GM18520 (cell line): ENCODE data around the gene SDSL.

Experiments used
- ATAC-seq: cut with Tn5 transposase; IDR thresholded peaks from one replicate; pipeline ENCODE4 v1.9.1; 2021; ENCODE audit not compliant: unreplicated experiment

Gene SDSL, protein sequence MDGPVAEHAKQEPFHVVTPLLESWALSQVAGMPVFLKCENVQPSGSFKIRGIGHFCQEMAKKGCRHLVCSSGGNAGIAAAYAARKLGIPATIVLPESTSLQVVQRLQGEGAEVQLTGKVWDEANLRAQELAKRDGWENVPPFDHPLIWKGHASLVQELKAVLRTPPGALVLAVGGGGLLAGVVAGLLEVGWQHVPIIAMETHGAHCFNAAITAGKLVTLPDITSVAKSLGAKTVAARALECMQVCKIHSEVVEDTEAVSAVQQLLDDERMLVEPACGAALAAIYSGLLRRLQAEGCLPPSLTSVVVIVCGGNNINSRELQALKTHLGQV

GRCh38 chr12:113422030-113422885 lies at the start of gene SDSL:
Gene SDSL (plus strand): TSS chr12:113422380. CDS start chr12:113427983, 5,603 bp downstream.
- ATAC-seq = peak; percentile 88

- ATAC-seq = no peak
Measured at GRCh38 chr12:113373440-113373839, 48.7 kb upstream of the SDSL start.

- no peak for ATAC-seq
Measured at GRCh38 chr12:113373969-113374368, 48.2 kb upstream of the SDSL start.

- ATAC-seq = no peak
Measured at GRCh38 chr12:113374823-113375428, 47.3 kb upstream of the SDSL start.

DNA sequence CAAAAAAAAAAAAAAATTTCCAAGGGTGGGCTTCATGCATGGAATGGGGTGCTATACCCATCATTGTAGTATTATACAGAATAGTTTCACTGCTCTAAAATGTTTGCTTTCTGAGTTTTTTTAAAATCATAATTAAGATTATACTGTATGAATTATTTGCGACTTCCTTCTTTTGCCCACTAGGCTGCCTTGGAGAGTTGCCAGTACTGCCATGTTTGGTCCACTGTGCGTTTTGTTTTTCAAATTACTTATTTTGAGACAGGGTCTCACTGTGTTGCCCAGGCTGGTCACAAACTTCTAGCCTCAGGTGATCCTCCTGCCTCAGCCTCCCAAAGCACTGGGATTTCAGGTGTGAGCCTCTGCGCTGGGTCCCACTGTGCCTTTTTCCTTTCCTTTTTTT lies 43.9 kb upstream of the SDSL start:
- no peak for ATAC-seq

DNA sequence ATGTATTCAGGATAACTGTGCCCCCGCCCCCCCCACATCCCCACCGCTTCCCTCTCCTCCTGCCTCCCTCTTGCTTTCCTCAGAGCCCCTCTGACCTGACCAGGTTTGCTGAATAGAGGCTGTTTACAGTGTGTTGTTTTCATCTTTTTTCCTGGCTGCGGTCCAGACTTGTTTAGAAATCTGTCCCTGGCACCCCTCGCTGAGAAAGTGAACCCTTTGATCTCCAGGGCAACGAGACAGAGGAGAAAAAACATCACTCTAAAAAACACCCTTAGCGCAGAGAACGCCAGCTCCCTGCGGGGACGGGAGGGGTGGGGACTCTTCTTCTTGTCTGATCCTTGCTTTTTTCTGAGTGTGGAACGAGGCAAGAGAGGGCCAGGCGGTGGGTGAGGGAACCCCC lies 41.0 kb upstream of the SDSL start:
- ATAC-seq = no peak

DNA sequence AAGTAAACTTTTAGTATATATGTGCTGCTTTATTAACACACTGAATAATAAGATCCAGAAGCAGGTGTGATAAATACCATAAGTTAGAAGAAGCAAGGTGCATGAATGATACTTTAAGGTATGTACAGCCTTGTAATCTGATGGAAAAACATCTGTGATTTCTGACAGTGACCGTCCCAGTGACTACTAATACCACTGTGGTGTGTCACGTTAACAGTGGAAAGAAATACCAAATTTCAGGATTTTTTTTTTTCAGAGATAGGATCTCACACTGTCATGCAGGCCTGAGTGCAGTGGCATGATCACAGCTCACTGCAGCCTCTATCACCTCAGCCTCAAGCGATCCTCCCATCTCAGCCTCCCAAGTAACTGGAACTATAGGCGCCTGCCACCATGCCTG lies 40.0 kb upstream of the SDSL start:
- no peak for ATAC-seq

GRCh38 chr12:113384778-113385177 lies 37.4 kb upstream of the SDSL start:
- ATAC-seq = no peak

DNA sequence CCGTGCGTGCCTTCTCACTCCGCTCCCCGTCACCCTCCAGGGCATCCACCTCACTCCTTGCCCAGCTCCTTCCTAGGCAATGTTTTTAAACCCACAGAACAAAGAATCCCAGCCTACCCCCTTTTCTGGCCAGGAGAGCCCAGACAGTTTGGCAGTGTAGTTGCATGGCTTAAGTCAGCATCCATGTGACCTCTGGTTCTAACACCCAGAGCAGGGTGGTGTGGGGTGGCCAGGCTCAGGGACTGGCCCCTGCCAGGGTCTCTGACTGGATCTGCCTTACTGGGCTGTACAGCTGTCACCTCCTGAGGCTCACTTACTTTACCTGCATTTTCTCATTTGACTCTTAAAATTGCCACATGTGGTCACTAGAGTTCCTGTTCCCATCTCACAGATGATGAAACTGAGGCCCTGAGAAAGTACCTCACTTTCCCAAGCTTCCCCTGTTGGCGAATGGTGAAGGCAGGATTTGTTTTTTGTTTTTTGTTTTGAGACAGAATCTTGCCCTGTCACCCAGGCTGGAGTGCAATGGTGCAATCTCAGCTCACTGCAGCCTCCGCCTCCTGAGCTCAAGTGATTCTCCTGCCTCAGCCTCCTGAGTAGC lies 36.8 kb upstream of the SDSL start:
- no peak for ATAC-seq

GRCh38 chr12:113386866-113387566 lies 35.2 kb upstream of the SDSL start:
- ATAC-seq = no peak

- no peak for ATAC-seq
Measured at GRCh38 chr12:113387631-113388030, 34.5 kb upstream of the SDSL start.

DNA sequence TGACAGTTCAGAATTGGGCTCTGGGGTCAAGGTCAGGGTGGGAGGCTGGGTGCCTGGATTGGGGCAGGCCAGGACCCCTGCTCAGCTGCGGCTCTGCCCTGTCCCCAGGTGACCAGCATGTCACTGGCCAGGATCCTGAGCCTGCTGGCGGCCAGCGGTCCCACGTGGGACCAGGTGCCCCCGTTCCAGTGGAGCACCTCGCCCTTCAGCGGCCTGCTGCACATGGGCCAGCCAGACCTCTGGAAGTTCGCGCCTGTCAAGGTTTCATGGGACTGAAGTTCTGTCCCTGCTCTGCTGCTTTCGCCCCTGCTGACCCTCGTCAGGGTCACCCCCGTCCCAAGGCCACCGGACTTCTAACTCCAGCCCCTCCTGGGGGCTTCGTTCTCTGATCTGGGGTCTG lies 33.8 kb upstream of the SDSL start:
- no peak for ATAC-seq

GRCh38 chr12:113390064-113391043 lies 31.8 kb upstream of the SDSL start:
- ATAC-seq = no peak

GRCh38 chr12:113391145-113391544 lies 31.0 kb upstream of the SDSL start:
- ATAC-seq = no peak

DNA sequence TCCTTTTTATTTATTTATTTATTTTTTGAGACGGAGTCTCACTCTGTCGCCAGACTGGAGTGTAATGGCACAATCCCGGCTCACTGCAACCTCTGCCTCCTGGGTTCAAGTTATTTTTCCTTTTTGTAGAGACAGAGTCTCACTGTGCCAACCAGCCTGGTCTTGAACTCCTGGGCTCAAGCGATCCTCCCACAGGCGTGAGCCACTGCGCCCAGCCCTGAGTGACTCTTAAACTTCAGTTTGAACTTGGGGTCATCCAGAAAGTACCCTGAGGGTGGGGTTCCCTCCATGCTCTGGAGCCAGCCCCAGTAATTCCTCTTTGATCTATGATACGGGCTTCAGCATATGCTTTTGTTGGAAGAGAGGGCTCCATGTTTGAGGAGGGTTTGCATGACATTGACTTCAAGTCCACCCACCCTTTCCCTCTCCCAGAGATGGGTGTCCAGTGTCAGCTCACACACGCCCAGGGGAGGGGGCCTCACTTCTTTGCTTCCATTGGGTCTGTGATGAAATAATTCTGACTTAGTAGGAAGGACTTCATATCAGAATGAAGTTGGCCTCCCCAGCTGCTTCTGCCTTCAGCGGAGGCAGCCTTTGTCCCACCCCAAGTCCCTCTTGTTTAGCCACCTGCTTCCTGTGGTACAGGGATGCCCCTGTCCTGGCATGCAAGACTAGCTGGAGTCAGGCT lies 30.4 kb upstream of the SDSL start:
- ATAC-seq = no peak

GRCh38 chr12:113392520-113392919 lies 29.7 kb upstream of the SDSL start:
- no peak for ATAC-seq

DNA sequence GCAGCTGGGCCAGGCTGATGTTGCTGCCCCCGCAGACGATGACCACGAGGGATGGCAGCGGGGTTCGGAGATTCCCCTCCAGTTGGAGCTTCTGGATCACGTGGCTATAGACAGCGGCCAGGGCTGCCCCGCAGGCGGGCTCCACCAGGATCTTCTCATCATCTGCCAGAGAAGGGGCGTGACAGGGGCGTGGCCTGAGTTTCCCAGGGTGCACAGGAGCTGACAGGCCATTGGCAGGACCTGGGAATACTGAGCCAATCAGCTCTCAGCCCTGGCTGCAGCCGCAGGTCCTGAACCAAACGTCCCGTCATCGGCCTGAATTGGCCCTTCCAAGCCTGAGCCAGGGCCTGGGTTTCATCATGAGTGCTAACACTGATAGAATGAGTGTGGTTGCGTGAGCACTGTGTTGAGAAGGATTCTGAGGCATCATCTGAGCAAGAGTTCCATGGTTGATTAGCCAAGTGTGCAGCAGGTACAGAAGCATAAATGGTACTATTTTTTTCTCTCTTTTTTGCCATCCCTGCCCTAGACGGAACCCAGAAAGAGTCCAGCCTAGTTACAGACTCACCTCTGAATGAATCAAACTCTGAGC lies 29.1 kb upstream of the SDSL start:
- ATAC-seq = no peak

GRCh38 chr12:113393749-113394148 lies 28.4 kb upstream of the SDSL start:
- no peak for ATAC-seq

DNA sequence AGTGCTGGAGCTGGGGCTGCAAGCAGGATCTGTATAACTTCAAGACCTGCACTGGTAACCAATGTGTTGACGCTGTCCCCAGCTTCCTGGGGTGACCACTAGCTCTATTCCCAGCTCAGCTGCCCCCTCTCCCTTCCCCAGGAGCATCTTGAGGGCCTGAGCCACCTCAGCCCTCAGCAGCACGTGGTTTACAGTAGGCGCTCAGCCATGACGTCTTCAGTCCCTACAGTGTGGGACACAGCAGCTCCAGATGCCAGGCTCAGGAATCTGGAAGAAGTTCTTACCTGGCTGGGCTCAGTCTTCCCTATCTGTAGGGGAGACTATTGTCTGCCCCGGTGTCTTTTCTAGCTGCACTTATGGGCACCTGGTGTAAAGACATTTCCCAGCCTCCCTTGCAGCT lies 27.1 kb upstream of the SDSL start:
- ATAC-seq = no peak
